Activated naive CD8-positive, alpha-beta T cell treated with anti-CD3 and anti-CD28 coated beads, Interleukin-2, amount 10 ng/mL, durations not matched to agents 7 days and 5 days (primary cell): ENCODE results near the gene WDR5. TPM values are rescaled to one million over a fixed set of nuclear protein-coding genes. Genes with fewer than 3 reads are reported as not detected.
A peak's percentile ranks its signal among the peaks of the same experiment; 100 is the strongest.

Source experiments
- ATAC-seq: fragments of 150-1000 bp; cut with Tn5 transposase; one replicate; pipeline ENCODE4 v1.10.0; 2021; ENCODE audit warnings: low read depth, moderate library complexity
- POLR2A ChIA-PET: fragments of 350-600 bp; sonication (Branson Sonifier 250); formaldehyde crosslinking; loops from one replicate; lab custom pipeline; 2021; ENCODE audit warnings: antibody characterized with exemption; lab: Charles Lee
- DNase-seq: peaks from one replicate; pipeline ENCODE4 v3.0.0; 2021
- H3K27ac Mint-ChIP-seq: one replicate; pipeline ENCODE4 v1.8.0; 2022; ENCODE audit warnings: mild to moderate bottlenecking, mixed read lengths
- H3K27me3 Mint-ChIP-seq: one replicate; pipeline ENCODE4 v1.8.0; 2022; ENCODE audit warnings: mild to moderate bottlenecking, moderate library complexity, mixed read lengths
- H3K36me3 Mint-ChIP-seq: one replicate; pipeline ENCODE4 v1.8.0; 2021; ENCODE audit warnings: mild to moderate bottlenecking, mixed read lengths
- H3K4me1 Mint-ChIP-seq: one replicate; pipeline ENCODE4 v1.8.0; 2021; ENCODE audit warnings: mixed read lengths
- H3K4me3 Mint-ChIP-seq: one replicate; pipeline ENCODE4 v1.8.0; 2022; ENCODE audit warnings: mild to moderate bottlenecking, moderate library complexity, mixed read lengths
- H3K9me3 Mint-ChIP-seq: one replicate; pipeline ENCODE4 v1.8.0; 2021; ENCODE audit warnings: mixed read lengths
- total RNA-seq, 2 experiments: library from RNA; stranded (reverse); gene quantifications; one replicate each; pipeline ENCODE4 v1.2.3, GENCODE V29; 2021

The WDR5 gene
- total RNA-seq, 2 experiments from 2014 or later, result 35.4 to 37.6 TPM

DNA sequence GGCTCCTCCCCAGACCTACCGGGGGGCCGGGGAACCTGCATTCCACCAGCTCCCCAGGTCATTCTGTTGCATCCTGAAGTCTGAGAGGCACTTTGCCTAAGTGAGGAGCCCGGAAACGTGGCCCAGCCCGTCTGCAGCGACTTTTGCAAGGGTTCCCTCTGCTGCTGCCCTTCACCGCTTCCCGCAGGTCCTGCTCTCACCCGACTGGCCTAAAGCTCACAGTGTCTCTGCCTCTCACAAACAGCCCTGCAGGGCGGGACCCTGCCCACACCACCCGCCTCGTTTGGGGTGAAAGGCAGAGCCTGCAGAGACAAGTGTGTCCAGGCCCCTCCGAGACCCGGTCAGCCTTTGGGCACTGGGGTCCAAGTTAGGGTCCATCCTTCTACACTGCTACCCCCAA is 9.5 kb upstream of the WDR5 start:
- H3K36me3 Mint-ChIP-seq, result no peaks in the 10 kb centered on the region

GRCh38 chr9:134127065-134127580 is 8.8 kb upstream of the WDR5 start:
- POLR2A ChIA-PET, result no interaction called here

More for the DNA sequence above, 9.5 kb upstream of the WDR5 start:
- POLR2A ChIA-PET, result interaction anchor here (0.6 kb wide), 1 partner anchor 1096 kb away, joined by 3 read pairs; no protein-coding TSS in a partner anchor
- Mint-ChIP-seq H3K27ac (no peak overlapping the region), H3K27me3 (no peaks in the 10 kb centered on the region), H3K9me3 (no peaks in the 10 kb centered on the region), H3K4me1 (peaks cover 3% of the 10 kb centered on the region), H3K4me3 (no peak overlapping the region)
- DNase-seq (no peak), ATAC-seq (no peak)

GRCh38 chr9:134127616-134128015 is 8.3 kb upstream of the WDR5 start:
- no peaks in the 10 kb centered on the region for H3K27me3 Mint-ChIP-seq
- H3K36me3 Mint-ChIP-seq, result no peaks in the 10 kb centered on the region
- H3K4me1 Mint-ChIP-seq, result peaks cover 3% of the 10 kb centered on the region
- ATAC-seq (no peak), DNase-seq (no peak)
- POLR2A ChIA-PET, result no interaction called here
- H3K4me3 Mint-ChIP-seq, result no peak overlapping the region
- no peak overlapping the region for H3K27ac Mint-ChIP-seq
- no peaks in the 10 kb centered on the region for H3K9me3 Mint-ChIP-seq

More at GRCh38 chr9:134127065-134127580, 8.8 kb upstream of the WDR5 start:
- Mint-ChIP-seq H3K27me3 (no peaks in the 10 kb centered on the region), H3K27ac (no peak overlapping the region), H3K4me3 (no peak overlapping the region), H3K4me1 (peaks cover 3% of the 10 kb centered on the region), H3K9me3 (no peaks in the 10 kb centered on the region), H3K36me3 (no peaks in the 10 kb centered on the region)
- DNase-seq, result no peak
- ATAC-seq, result no peak

GRCh38 chr9:134128727-134129679 is 6.9 kb upstream of the WDR5 start:
- no peaks in the 10 kb centered on the region for H3K4me1 Mint-ChIP-seq
- H3K4me3 Mint-ChIP-seq, result no peak overlapping the region
- H3K9me3 Mint-ChIP-seq, result no peaks in the 10 kb centered on the region
- H3K36me3 Mint-ChIP-seq, result no peaks in the 10 kb centered on the region
- POLR2A ChIA-PET, result no interaction called here
- no peak for DNase-seq
- no peaks in the 10 kb centered on the region for H3K27me3 Mint-ChIP-seq
- no peak for ATAC-seq
- no peak overlapping the region for H3K27ac Mint-ChIP-seq

- H3K4me3 Mint-ChIP-seq, result no peak overlapping the region
- no peak for DNase-seq
- H3K36me3 Mint-ChIP-seq, result no peaks in the 10 kb centered on the region
- no peak for ATAC-seq
- peaks cover 8% of the 10 kb centered on the region for H3K4me1 Mint-ChIP-seq
- no peaks in the 10 kb centered on the region for H3K9me3 Mint-ChIP-seq
- no peak overlapping the region for H3K27ac Mint-ChIP-seq
- no peaks in the 10 kb centered on the region for H3K27me3 Mint-ChIP-seq
- POLR2A ChIA-PET, result no interaction called here
These were observed 5.1 kb upstream of the WDR5 start for GRCh38 chr9:134130503-134131375.

- H3K27ac Mint-ChIP-seq, result no peak overlapping the region
- H3K4me1 Mint-ChIP-seq, result peaks cover 8% of the 10 kb centered on the region
- H3K36me3 Mint-ChIP-seq, result no peaks in the 10 kb centered on the region
- H3K27me3 Mint-ChIP-seq, result no peaks in the 10 kb centered on the region
- H3K9me3 Mint-ChIP-seq, result no peaks in the 10 kb centered on the region
- no peak for ATAC-seq
- POLR2A ChIA-PET, result no interaction called here
- H3K4me3 Mint-ChIP-seq, result no peak overlapping the region
- DNase-seq, result no peak
These were observed 4.2 kb upstream of the WDR5 start for GRCh38 chr9:134131471-134132207.

- POLR2A ChIA-PET, result no interaction called here
- Mint-ChIP-seq H3K27me3 (no peaks in the 10 kb centered on the region), H3K27ac (no peak overlapping the region)
These were observed 3.5 kb upstream of the WDR5 start for GRCh38 chr9:134132208-134132870.

GRCh38 chr9:134134949-134135342 is 936 bp upstream of the WDR5 start:
- no peaks in the 10 kb centered on the region for H3K9me3 Mint-ChIP-seq
- peaks cover 29% of the 10 kb centered on the region for H3K4me1 Mint-ChIP-seq
- ATAC-seq (no peak), DNase-seq (no peak)
- peaks cover 6% of the 10 kb centered on the region for H3K36me3 Mint-ChIP-seq
- H3K27ac Mint-ChIP-seq, result peak overlapping the region; percentile 81
- H3K4me3 Mint-ChIP-seq, result peak overlapping the region; percentile 88
- no peaks in the 10 kb centered on the region for H3K27me3 Mint-ChIP-seq
- POLR2A ChIA-PET, result interaction anchor here (0.8 to 2.5 kb wide), 4 partner anchors 11 to 109 kb away, joined by 3 to 44 read pairs (median 12); partner anchors contain the start of genes BRD3OS and RNU6ATAC

More at GRCh38 chr9:134132208-134132870, 3.5 kb upstream of the WDR5 start:
- no peak for DNase-seq
- Mint-ChIP-seq H3K36me3 (no peaks in the 10 kb centered on the region), H3K4me3 (no peak overlapping the region), H3K4me1 (peaks cover 12% of the 10 kb centered on the region), H3K9me3 (no peaks in the 10 kb centered on the region)
- no peak for ATAC-seq

DNA sequence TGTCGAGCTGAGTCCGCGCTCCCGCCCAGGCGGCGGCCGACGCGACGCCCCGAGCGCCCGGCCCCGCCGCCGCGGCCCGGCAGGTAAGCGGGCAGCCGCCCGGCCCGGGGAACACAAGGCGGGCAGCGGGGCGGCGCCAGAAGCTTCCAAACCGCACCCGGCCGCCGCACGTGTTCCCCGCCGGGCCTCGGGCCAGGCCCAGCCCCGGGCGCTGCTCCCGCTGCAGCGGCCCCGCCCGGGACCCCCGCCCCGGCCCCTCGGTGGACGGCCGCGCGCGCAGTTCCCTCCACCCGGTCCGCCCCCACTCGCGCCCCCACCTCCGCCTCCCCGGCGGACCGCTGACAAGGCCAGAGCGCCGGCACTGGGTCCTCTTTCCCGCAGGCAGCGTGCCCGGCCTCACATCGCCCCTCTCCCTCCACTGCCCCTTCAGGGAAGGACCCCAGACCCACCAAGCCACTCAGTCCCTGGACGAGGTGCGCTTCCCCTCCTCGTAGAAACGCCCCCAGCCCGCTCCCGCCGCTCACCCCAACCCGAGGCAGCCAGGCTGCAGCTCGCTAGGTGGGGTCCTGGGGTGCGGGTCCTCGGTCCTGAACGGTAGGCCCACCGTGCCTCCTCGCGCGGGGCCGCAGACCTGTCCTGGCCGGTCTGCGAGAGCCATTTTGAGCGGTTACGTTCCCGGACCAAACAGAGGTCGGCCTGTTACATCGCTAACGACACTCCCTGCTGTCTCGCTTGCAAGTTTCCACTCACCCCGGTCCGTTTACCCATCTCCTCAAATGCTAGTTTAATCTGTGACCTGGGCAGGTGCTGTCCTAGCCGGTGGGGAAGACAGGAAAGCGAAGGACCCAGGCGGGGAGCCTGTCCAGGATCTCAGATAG is 475 bp downstream of the WDR5 start:
- DNase-seq (peak; percentile 56), ATAC-seq (peak; percentile 16)
- POLR2A ChIA-PET, result interaction anchor here (0.7 to 2.5 kb wide), 8 partner anchors 10 to 319 kb away, joined by 3 to 44 read pairs (median 10); partner anchors contain the start of genes BRD3OS and RNU6ATAC
- H3K27me3 Mint-ChIP-seq, result no peaks in the 10 kb centered on the region
- H3K27ac Mint-ChIP-seq, result peak overlapping the region; percentile 84
- H3K36me3 Mint-ChIP-seq, result peaks cover 10% of the 10 kb centered on the region
- H3K4me3 Mint-ChIP-seq, result peak overlapping the region; percentile 99
- no peaks in the 10 kb centered on the region for H3K9me3 Mint-ChIP-seq
- peaks cover 29% of the 10 kb centered on the region for H3K4me1 Mint-ChIP-seq

DNA sequence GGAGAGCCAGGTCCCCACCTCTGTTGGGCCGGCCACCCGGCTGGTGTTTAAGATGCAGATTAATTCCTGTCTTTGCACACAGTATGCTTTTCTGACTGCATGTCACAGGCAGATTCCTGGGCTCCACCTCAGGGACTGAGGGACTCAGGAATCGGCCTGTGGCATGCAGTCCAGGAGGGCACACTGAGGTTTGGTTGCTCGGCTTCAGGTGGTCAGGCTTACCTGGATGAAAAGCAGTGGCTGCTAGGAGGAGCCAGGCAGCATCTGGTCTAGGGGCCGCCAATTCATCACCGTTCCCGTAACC is 1.1 kb downstream of the WDR5 start:
- peaks cover 29% of the 10 kb centered on the region for H3K4me1 Mint-ChIP-seq
- peak overlapping the region; percentile 84 for H3K27ac Mint-ChIP-seq
- DNase-seq (no peak), ATAC-seq (no peak)
- no peaks in the 10 kb centered on the region for H3K27me3 Mint-ChIP-seq
- POLR2A ChIA-PET, result interaction anchor here (1.8 to 2.5 kb wide), 4 partner anchors 9 to 111 kb away, joined by 11 to 44 read pairs (median 15); partner anchors contain the start of genes BRD3OS and RNU6ATAC
- H3K4me3 Mint-ChIP-seq, result peak overlapping the region; percentile 99
- no peaks in the 10 kb centered on the region for H3K9me3 Mint-ChIP-seq
- peaks cover 15% of the 10 kb centered on the region for H3K36me3 Mint-ChIP-seq

DNA sequence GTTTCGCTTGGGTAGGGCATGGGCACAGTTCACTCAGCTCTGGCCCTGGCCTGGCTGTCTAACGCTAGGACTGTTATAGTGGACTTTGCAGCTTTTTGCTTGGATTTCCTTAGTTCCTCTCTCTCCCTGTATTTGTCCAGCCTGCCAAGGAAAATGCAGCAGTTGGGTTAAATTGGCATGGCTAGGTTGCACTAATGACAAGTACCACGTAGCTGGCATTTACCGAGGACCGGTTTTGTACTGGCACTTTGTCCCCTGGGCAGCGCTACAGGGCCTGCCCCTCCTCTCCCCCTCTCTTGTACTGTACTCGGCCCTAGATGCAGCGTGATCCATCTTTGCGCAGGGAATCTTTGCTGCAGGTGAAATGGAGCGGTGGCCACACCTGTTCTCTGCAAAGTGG is 2.4 kb downstream of the WDR5 start:
- DNase-seq, result no peak
- peak overlapping the region; percentile 59 for H3K4me3 Mint-ChIP-seq
- peaks cover 20% of the 10 kb centered on the region for H3K36me3 Mint-ChIP-seq
- ATAC-seq, result no peak
- no peaks in the 10 kb centered on the region for H3K9me3 Mint-ChIP-seq
- H3K27me3 Mint-ChIP-seq, result no peaks in the 10 kb centered on the region
- H3K4me1 Mint-ChIP-seq, result peaks cover 29% of the 10 kb centered on the region
- H3K27ac Mint-ChIP-seq, result no peak overlapping the region
- POLR2A ChIA-PET, result interaction anchor here (1.5 kb wide), 1 partner anchor 25 kb away, joined by 8 read pairs; no protein-coding TSS in a partner anchor
